Measurements from ENCODE around the gene SLX4IP. TPM values are rescaled to one million over a fixed set of nuclear protein-coding genes. Genes with fewer than 3 reads are reported as not detected.

SLX4IP gene
- total and polyA plus RNA-seq, 2 of the 13 experiments (the other 11 are each of a cell fraction or from before 2014, with no cell fraction given): 3.6 to 7.3 TPM

DNA sequence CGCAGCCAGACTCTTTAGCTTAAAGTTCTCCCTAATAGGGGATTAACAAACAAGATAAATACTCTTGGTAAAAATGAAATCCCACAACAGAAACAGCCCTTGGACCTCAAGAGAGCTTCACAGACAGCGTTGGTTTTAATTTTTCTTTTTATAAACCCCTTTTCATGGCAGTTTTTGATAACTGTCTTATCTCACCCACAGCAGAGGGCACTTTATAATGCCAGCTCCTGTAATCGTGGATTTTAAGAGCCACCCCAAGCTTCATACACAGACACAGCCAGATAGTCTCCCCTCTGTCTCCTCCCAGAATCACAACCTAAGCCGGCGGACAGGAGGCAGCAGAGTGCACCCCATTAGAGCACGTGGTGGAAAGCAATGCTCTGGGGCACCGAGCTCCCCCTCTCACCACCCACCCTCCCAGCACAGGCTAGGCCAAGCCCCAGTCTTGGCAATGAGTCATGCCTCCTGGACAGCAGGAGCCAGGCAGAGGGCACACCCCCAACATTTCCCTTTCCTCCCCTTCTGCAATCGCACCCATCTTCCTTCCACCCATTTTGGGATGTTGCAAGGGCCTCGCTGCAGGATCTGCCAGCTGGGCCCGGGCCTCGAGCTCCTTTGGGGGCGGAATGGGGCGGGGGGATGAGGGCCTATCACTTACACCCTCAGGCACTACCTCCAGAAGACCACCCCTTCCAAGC is 236.3 kb downstream of the SLX4IP start (continued):
- TF ChIP-seq ZNF235 (CRISPR knock-in tag; IDR thresholded peaks at IDR 0.05; ENCODE audit: borderline replicate concordance) (no peak), ZNF20 (CRISPR knock-in tag; IDR thresholded peaks at IDR 0.05) (no peak), NKX3-1 (CRISPR knock-in tag; IDR thresholded peaks at IDR 0.05) (no peak), ZNF7 (CRISPR knock-in tag; IDR thresholded peaks at IDR 0.05) (no peak), DR1 (CRISPR knock-in tag; IDR thresholded peaks at IDR 0.05) (no peak), ZBTB10 (CRISPR knock-in tag; IDR thresholded peaks at IDR 0.05; ENCODE audit: borderline replicate concordance) (peak; percentile 98; the same call in 1 of the 2 replicates), PPARG (CRISPR knock-in tag; conservative IDR thresholded peaks at IDR 0.05) (0 out of 2 replicates have a peak, but pooled peaks have one; percentile 23), REL (CRISPR knock-in tag; conservative IDR thresholded peaks at IDR 0.05) (peak; percentile 69; the same call in 1 of the 2 replicates), PRPF4 (IDR thresholded peaks at IDR 0.05; ENCODE audit: low read depth, low read length, poor library complexity, severe bottlenecking) (no peak), ARID3A (IDR thresholded peaks at IDR 0.05; ENCODE audit: low read depth, low read length) (0 out of 2 replicates have a peak, but pooled peaks have one; percentile 28), ZFP36L2 (CRISPR knock-in tag; IDR thresholded peaks at IDR 0.05) (0 out of 2 replicates have a peak, but pooled peaks have one; percentile 41), ZKSCAN8 (CRISPR knock-in tag; IDR thresholded peaks at IDR 0.05; ENCODE audit: borderline replicate concordance) (peak; percentile 70), MIXL1 (CRISPR knock-in tag; IDR thresholded peaks at IDR 0.05) (no peak)
- TF ChIP-seq, protein P1, sequence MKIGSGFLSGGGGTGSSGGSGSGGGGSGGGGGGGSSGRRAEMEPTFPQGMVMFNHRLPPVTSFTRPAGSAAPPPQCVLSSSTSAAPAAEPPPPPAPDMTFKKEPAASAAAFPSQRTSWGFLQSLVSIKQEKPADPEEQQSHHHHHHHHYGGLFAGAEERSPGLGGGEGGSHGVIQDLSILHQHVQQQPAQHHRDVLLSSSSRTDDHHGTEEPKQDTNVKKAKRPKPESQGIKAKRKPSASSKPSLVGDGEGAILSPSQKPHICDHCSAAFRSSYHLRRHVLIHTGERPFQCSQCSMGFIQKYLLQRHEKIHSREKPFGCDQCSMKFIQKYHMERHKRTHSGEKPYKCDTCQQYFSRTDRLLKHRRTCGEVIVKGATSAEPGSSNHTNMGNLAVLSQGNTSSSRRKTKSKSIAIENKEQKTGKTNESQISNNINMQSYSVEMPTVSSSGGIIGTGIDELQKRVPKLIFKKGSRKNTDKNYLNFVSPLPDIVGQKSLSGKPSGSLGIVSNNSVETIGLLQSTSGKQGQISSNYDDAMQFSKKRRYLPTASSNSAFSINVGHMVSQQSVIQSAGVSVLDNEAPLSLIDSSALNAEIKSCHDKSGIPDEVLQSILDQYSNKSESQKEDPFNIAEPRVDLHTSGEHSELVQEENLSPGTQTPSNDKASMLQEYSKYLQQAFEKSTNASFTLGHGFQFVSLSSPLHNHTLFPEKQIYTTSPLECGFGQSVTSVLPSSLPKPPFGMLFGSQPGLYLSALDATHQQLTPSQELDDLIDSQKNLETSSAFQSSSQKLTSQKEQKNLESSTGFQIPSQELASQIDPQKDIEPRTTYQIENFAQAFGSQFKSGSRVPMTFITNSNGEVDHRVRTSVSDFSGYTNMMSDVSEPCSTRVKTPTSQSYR (CRISPR knock-in tag; IDR thresholded peaks at IDR 0.05; ENCODE audit: borderline replicate concordance): peak; percentile 26; the same call in 1 of the 2 replicates
